GM08714 (cell line): ENCODE results near the gene ZNF331.

Experiments
- H3K4me3 ChIP-seq: fragments of 200-500 bp; sonication (Bioruptor generic); 2 replicates; pipeline ENCODE4 v1.5.1; 2014; ENCODE audit warnings: mild to moderate bottlenecking, low read length, inconsistent platforms
- ZNF274 ChIP-seq: IDR thresholded peaks from 2 replicates; pipeline ENCODE4 v1.6.1; 2012; ENCODE audit warnings: mild to moderate bottlenecking, low read depth, low read length

The ZNF331 gene

DNA sequence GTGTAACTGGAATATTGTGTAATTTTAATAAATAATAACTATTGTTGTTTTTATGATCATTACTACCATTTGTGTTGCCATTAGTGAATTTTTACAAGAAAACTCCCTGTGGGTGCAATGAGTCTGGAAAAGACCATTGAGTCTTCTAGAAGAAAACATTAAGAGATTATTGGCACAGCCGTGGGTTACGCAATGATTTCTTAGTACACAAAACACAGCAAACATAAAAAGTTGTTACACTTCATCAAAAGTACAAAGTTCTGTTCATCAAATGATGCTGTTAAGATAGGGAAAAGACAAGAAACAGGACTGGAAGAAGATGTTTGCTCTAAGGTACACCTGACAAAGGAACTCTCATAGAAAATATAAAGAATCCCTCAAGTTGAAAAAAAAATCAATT lies 41.6 kb downstream of the ZNF331 start:
- no peak for TF ChIP-seq ZNF274
- H3K4me3 ChIP-seq: no peak overlapping the region

GRCh38 chr19:53580871-53581835 lies 43.2 kb downstream of the ZNF331 start:
- no peak overlapping the region for H3K4me3 ChIP-seq
- TF ChIP-seq ZNF274: no peak

GRCh38 chr19:53581871-53582279 lies 43.9 kb downstream of the ZNF331 start:
- TF ChIP-seq ZNF274: no peak
- H3K4me3 ChIP-seq: no peak overlapping the region

DNA sequence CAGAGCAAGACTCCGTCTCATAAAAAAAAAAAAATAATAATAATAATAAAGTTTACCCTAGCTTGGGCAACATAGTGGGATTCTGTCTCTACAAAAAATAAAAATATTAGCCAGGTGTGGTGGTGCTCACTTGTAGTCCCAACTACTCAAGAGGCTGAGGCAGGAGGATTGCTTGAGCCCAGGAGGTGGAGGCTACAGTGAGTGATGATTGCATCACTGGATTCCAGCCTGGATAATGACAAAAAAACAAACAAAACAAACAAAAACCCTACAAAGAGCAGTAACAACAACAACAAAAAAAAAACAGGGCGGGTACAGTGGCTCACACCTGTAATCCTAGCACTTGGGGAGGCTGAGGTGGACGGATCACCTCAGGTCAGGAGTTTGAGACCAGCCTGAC lies 45.2 kb downstream of the ZNF331 start:
- H3K4me3 ChIP-seq: no peak overlapping the region
- no peak for TF ChIP-seq ZNF274

GRCh38 chr19:53586277-53586691 lies 48.3 kb downstream of the ZNF331 start:
- no peak overlapping the region for H3K4me3 ChIP-seq
- TF ChIP-seq ZNF274: no peak

DNA sequence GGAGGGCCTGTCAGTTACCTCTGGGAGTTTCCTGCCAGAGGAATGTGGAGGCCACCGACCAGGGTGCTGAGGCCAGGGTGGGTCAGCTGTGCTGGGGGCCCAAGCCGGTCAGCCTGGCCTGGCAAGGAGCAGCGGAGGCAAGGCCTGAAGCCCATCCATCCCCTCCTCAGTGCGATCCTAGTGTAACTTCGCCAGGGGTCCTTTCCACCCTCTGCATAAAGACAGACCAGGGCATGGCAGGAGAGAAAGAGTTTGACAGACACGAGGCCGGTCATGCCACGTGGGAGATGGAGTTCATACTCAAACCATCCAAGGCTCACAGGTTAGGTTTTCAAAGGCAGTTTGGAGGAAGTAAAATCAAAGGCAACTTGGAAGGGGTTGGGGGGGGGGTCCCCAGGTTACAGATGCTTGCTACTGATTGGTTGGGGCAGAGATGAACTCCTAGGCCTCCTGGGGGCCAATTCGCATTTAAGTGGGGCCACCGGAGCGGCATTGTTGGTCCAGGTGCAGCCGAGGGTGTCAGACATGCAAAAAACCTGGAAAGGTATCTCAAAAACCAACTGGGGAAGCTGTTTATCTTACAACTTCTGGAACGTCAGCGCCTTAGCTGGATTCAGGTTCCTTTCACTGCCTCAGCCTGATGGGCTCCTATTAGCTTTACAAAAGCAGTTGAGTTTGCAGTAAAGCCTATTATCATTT lies 57.0 kb downstream of the ZNF331 start:
- no peak for TF ChIP-seq ZNF274
- no peak overlapping the region for H3K4me3 ChIP-seq

DNA sequence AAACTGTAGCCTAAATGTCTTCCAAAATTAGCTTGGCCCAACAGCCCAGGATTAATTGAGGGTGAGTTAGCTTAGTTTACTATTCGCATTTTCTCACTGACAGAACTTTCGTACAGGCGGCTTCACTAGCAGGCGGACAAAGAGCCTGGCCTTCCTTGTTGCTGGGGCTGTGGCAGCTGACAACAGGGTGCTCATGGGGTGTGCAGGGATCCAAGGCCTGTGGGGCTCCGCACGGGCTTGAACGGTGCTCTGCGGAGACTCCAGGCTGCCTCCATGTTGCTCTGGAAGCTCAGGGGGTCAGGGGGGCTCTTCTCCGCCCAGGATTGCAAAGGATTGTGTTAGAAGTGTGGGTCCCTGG lies 57.5 kb downstream of the ZNF331 start:
- no peak for TF ChIP-seq ZNF274
- no peak overlapping the region for H3K4me3 ChIP-seq

GRCh38 chr19:53596056-53596455 lies 58.1 kb downstream of the ZNF331 start:
- H3K4me3 ChIP-seq: no peak overlapping the region
- TF ChIP-seq ZNF274: no peak

DNA sequence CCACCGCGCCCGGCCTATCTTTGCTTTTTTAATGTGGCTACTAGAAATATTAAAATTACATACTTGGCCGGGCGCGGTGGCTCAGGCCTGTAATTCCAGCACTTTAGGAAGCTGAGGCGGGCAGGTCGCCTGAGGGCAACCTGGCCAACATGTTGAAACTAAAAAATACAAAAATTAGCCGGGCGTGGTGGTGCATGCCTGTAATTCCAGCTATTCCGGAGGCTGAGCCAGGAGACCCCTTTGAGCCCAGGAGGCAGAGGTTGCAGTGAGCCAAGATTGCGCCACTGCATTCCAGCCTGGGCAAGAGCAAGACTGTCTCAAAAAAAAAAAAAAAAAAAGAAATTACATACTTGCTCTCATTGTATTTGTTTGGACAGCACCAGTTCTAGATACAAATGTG lies 59.1 kb downstream of the ZNF331 start:
- H3K4me3 ChIP-seq: no peak overlapping the region
- TF ChIP-seq ZNF274: no peak

DNA sequence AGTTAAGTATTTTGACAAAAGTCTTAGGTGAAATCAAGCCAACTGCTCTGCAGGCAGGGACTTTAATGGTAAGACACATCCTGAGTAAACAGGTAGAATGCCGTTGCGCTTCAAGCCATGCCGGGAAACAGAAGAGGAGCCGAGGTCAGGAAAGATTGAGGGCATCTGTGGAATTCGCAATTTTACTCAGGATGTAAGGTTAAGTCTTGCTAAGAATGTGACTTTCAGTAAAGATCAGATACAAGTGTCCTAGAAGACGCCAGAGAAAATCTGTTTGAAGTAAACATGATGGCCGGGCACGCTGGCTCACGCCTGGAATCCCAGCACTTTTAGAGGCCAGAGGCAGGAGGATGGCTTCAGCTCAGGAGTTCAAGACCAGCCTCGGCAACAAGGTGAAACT lies 60.4 kb downstream of the ZNF331 start:
- no peak for TF ChIP-seq ZNF274
- no peak overlapping the region for H3K4me3 ChIP-seq

- no peak overlapping the region for H3K4me3 ChIP-seq
- no peak for TF ChIP-seq ZNF274
Measured at GRCh38 chr19:53600217-53600616, 62.3 kb downstream of the ZNF331 start.

DNA sequence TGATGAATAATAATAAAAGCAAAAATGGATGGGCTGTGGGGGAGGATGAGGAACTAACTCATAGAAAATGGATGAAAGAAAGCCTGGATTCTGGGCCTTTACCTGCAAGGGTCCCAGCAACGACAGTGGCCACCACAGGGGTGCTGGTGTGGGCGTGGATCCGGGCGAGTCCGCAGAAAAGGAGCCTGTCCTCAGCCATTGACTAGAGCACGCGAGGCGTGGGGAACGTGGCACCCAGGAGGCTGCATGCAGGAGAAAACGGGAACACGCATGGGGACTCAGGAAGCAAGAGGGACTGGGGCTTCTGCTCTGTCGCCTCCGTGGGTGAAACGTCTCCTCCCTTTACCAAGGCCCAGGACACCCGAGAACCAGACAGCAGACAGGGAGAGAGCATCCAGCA lies 68.1 kb downstream of the ZNF331 start:
- no peak for TF ChIP-seq ZNF274

GRCh38 chr19:53608381-53608780 lies 70.4 kb downstream of the ZNF331 start:
- H3K4me3 ChIP-seq: no peak overlapping the region
- TF ChIP-seq ZNF274: no peak

More for the DNA sequence above, 68.1 kb downstream of the ZNF331 start:
- H3K4me3 ChIP-seq: no peak overlapping the region

GRCh38 chr19:53612762-53613526 lies 75.0 kb downstream of the ZNF331 start:
- H3K4me3 ChIP-seq: no peak overlapping the region
- no peak for TF ChIP-seq ZNF274
